GM21515 (cell line): Measurements from ENCODE around the gene LALBA.
"Not testable (repeated sequence)": the region's sequence is repeated elsewhere in the genome, so short reads cannot be mapped to it uniquely, and the experiment has no call there.

Experiments
- ATAC-seq: cut with Tn5 transposase; IDR thresholded peaks from one replicate; pipeline ENCODE4 v1.9.1; 2021; ENCODE audit not compliant: unreplicated experiment

Gene LALBA

GRCh38 chr12:48532601-48533000 lies 37.2 kb downstream of the LALBA start:
- ATAC-seq = no peak

DNA sequence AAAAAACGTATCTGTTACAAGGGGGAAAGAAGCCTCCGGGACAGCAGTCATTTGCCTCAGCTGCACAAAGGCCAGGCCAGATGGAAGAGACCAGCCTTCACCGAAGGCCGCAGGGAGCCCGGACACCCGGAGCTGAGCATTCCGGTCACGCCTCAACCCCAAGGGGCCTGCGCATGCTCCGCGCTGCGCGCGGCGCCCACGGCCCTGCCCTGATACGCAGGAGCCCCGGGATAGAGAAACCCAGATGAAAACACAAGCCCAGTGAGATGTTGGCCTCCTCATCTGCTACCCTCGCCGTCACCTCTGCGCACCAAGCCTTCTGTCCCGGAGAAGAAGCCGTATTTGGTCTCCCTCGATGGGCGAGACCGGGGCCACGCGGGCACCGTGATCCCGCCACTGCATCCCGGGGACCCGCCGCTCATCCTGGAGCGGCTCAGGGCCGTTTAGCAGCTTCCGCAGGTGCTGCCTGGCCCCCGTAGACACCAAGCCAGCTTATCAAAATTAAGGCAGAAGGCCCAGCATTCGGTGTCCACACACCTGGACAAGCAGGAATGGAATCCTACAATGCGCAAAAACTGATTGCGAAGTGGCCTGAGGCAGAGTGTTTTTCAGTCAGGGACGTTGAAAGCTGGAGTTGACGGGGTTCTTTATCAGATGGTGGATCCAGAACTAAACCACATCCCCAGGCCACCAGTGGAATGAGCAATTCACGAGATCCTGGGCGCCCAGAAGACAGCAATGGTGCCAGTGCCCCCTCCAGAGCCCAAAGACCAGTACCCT lies 41.8 kb downstream of the LALBA start:
- no peak for ATAC-seq

DNA sequence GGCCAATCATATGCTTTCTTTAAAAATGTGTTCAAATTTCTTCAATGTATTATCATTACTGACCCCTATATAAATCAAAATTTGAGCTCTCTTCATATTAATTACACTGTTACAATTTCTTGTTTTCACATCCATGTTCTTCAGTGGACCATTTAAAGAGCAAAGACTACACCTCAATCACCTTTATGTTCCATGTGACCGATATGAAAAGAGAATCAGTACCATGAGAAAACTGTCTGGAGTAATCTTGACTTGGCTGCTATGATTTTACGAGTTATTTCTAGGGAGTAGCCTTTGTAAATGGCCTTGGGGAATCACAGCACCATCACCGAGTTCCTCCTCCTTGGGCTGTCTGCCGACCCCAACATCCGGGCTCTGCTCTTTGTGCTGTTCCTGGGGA lies 44.5 kb downstream of the LALBA start, which contains the start of gene OR8S1:
Gene OR8S1 (plus strand): TSS at position 301 of the 400 bp plus-strand sequence. CDS start 0 bp downstream, at position 301.
- ATAC-seq = no peak

- ATAC-seq = not testable (repeated sequence)
These were observed 49.5 kb downstream of the LALBA start for GRCh38 chr12:48520381-48520780.
